Measurements from ENCODE around the gene CEACAM19. TPM values are rescaled to one million over a fixed set of nuclear protein-coding genes. Genes with fewer than 3 reads are reported as not detected.

Gene CEACAM19
- total and polyA plus RNA-seq, 10 of the 15 experiments (the other 5 are each of a cell fraction or from before 2014, with no cell fraction given) = 0.13 to 0.31 (median 0.17) TPM; not detected in 4

- TF ChIP-seq PKNOX1 (IDR thresholded peaks at IDR 0.05) (no peak), BACH1 (IDR thresholded peaks at IDR 0.05; ENCODE audit: borderline replicate concordance) (no peak), BMI1 (IDR thresholded peaks at IDR 0.05; ENCODE audit: borderline replicate concordance) (no peak)
- TF ChIP-seq, protein P1, sequence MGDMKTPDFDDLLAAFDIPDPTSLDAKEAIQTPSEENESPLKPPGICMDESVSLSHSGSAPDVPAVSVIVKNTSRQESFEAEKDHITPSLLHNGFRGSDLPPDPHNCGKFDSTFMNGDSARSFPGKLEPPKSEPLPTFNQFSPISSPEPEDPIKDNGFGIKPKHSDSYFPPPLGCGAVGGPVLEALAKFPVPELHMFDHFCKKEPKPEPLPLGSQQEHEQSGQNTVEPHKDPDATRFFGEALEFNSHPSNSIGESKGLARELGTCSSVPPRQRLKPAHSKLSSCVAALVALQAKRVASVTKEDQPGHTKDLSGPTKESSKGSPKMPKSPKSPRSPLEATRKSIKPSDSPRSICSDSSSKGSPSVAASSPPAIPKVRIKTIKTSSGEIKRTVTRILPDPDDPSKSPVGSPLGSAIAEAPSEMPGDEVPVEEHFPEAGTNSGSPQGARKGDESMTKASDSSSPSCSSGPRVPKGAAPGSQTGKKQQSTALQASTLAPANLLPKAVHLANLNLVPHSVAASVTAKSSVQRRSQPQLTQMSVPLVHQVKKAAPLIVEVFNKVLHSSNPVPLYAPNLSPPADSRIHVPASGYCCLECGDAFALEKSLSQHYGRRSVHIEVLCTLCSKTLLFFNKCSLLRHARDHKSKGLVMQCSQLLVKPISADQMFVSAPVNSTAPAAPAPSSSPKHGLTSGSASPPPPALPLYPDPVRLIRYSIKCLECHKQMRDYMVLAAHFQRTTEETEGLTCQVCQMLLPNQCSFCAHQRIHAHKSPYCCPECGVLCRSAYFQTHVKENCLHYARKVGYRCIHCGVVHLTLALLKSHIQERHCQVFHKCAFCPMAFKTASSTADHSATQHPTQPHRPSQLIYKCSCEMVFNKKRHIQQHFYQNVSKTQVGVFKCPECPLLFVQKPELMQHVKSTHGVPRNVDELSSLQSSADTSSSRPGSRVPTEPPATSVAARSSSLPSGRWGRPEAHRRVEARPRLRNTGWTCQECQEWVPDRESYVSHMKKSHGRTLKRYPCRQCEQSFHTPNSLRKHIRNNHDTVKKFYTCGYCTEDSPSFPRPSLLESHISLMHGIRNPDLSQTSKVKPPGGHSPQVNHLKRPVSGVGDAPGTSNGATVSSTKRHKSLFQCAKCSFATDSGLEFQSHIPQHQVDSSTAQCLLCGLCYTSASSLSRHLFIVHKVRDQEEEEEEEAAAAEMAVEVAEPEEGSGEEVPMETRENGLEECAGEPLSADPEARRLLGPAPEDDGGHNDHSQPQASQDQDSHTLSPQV (IDR thresholded peaks at IDR 0.05) = no peak
- TF ChIP-seq, protein P2, sequence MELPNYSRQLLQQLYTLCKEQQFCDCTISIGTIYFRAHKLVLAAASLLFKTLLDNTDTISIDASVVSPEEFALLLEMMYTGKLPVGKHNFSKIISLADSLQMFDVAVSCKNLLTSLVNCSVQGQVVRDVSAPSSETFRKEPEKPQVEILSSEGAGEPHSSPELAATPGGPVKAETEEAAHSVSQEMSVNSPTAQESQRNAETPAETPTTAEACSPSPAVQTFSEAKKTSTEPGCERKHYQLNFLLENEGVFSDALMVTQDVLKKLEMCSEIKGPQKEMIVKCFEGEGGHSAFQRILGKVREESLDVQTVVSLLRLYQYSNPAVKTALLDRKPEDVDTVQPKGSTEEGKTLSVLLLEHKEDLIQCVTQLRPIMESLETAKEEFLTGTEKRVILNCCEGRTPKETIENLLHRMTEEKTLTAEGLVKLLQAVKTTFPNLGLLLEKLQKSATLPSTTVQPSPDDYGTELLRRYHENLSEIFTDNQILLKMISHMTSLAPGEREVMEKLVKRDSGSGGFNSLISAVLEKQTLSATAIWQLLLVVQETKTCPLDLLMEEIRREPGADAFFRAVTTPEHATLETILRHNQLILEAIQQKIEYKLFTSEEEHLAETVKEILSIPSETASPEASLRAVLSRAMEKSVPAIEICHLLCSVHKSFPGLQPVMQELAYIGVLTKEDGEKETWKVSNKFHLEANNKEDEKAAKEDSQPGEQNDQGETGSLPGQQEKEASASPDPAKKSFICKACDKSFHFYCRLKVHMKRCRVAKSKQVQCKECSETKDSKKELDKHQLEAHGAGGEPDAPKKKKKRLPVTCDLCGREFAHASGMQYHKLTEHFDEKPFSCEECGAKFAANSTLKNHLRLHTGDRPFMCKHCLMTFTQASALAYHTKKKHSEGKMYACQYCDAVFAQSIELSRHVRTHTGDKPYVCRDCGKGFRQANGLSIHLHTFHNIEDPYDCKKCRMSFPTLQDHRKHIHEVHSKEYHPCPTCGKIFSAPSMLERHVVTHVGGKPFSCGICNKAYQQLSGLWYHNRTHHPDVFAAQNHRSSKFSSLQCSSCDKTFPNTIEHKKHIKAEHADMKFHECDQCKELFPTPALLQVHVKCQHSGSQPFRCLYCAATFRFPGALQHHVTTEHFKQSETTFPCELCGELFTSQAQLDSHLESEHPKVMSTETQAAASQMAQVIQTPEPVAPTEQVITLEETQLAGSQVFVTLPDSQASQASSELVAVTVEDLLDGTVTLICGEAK (IDR thresholded peaks at IDR 0.05; ENCODE audit: borderline replicate concordance) = no peak
Observed at GRCh38 chr19:44647144-44647543, 24.1 kb upstream of the CEACAM19 start (continued).
